HG02798 (cell line): Measurements from ENCODE around the gene NBEA.

Experiments used
- ATAC-seq: cut with Tn5 transposase; IDR thresholded peaks from one replicate; pipeline ENCODE4 v1.9.1; 2021; ENCODE audit warnings: mild to moderate bottlenecking; ENCODE audit not compliant: unreplicated experiment, poor library complexity

The NBEA gene

DNA sequence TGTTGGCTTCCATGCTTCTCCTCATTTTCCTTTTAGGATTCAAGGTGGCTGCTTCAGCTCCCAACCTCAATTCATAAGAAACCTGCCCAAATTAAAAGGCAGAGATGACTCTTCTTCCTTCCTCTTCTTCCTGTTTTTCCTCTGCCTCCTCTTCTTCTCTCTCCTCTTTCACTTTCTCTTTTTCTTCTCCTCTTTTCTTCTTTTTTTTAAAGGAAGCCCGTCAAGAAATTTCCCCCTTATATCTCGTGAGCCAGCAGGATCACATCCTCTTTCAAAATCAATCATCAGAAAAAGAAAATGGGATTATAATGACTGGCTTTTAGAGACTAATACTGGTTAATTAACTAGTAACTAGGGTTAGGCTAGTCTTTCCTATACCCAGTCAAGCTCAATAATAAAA, 220.3 kb downstream of the NBEA start:
- no peak for ATAC-seq

DNA sequence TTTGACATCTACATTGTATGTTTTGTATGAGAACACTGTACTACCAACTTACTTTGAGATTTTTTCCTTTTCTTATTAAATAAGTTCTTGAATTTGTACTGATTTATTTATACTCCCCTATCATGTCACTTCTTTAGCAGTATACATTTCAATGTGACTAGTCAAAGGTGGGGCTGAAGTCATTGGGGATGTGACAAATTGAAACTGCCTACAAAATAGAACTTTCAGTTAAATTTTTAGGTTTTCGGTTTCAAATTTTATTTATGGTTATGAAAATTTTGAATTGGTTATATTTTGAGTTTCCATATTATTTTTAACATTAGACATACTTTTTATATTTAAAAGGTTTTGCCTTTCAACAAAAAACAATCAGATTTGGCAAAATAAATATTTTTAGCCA, 221.6 kb downstream of the NBEA start:
- ATAC-seq = peak; percentile 67

DNA sequence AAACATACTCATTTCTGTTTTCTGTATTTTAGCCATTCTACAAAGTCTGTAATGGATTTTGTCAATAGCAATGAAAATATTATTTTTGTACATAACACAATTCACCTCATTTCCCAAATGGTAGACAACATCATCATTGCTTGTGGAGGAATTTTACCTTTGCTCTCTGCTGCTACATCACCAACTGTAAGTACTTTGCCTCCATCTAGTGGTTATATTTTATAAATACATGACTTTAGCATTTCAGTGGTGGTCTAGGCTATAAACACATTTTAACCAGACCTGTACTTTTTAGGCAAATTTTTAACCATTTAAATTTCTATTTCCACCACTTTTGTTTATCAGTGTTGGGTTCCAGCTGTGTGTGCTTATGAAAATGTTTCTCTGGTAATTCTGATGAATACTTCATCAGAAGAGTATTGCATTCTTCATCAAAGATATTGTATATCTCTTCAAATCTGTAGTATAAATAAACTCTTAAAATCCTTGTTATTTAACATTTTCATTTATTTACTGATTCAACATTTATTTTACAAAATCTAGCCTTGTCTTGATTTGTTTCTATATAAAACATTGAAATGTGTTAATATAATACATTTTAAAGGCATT, 222.4 kb downstream of the NBEA start:
- peak; percentile 78 for ATAC-seq

DNA sequence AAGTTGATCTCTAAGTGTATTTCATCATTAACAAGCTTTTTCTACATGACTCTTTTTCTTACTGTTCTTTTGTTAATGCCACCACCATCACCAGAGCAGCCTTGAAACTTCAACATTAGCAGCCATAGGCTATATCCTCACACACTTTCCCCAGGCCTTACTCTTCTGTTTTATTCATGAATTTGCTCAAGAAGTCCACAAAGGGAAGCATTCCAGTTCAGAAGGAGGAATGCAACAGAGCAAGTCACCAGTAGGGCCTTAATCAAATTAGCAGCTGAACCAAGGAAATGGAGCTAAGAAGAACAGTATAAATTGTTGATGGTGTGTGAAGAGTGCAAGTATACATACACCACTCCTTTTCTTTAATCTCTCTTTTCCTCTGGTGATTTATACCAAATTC, 223.1 kb downstream of the NBEA start:
- ATAC-seq = no peak

DNA sequence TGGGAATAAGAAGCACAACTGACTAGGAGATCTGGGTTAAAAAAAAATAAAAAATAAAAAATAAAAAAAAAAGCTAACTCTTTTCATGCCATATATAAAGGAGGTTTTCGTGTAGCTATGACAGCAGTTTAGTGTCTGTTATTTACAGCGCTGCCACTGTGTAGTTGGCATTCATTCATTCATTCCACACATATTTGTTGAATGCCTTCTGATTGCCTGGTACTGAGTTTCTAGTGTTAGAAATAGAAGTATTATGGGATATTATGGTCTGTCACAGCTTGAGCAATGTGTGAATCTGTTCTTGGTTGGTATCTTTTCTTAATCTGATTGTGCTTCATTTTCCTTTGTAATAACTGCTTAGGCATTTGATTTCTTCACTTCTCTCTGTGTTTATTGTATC, 237.4 kb downstream of the NBEA start:
- ATAC-seq = no peak

DNA sequence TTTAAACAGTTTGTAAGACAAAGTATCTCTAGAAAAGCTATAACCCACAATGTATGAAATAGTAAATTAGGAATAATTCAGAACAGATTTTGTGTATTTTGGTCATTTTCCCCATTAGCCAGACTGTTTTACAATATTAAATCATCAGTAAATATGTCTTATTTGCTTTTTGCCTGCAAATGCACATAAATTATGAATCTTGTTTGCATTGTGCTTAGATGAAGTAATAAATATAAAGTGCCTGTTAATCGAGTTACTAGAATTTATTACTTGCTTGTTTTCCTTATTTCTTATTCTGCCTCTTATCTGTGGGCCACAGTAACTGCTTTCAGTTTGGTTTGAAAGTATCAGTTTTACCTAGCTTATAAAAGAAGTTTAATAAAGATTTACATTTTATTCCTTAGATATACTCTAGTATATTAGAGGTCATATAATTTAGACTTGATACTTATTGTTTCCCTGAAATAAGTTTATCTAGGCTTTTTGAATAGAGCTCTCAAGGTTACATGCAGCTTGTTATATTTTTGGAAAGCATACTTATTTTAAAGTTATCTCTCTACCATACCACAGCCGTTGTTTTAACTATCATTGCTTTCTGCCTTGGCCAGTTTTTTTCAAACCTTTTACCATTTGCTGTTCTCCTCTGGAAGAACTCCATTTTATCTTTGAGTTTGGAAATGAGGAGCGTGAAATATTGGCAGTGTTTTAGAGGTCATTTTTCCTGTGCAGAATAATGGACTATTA, 238.0 kb downstream of the NBEA start:
- no peak for ATAC-seq

DNA sequence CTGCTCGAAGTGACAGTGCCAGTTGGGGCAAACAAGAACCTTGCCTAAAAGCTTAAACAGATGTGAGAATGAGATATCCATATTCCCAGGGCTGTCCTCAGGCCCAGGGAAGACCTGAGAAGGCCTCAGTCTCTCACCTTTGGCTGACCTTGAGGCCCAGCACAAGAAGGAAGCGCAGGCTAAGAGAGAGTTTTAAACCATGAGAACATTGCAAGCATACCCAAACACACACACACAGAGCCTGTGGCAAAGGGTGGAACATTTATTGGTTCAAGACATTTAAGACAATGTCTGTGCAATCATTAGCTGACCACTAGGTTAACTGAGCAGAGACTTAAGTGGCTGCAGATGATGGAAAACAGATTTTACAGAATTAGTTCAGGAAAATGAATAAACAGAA, 248.2 kb downstream of the NBEA start:
- no peak for ATAC-seq

DNA sequence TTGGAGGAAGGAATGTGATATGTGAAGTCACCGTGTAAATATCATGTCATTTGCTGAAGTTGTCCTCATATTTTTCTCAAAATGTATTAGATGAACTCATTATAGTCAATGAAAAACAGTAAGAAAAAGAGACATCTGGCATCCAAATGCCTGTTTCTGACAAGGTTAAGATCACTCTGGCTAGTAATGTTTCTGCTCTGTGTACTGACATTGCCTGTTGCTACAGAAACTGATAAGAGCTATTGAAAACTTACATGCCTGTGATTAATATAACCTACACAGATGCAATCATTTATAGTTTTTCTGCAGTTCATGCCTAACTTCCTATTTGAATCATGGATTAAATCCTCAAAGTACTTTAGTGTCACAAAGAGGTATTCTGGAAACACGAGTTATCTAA, 249.8 kb downstream of the NBEA start:
- no peak for ATAC-seq

DNA sequence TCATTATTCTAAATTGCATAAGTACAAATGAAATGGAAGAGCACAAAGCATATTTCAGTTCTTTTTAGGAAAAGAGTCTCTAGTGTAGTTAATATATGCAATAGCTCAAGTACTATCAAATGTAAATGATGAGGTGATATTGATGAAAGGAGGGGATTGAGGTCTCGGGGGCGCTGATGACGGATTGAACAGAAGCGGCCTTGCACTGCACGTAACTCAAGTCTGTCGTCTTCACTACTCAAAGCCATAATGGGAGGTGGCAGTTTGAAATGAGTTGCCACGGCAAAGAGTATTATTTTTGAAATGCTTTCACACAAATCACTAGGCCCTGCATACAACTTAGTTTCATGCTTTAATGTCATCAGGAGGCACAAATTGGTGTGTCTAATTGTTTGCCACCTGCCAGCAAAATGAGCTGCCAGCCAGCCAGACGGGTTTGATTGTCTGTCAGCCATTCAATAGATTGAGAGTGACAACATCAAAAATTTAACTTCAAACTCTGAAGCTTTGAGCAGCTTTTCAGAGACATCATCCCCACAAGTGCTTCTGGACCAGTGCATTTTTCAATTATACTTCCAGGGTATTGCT, 256.6 kb downstream of the NBEA start:
- no peak for ATAC-seq

DNA sequence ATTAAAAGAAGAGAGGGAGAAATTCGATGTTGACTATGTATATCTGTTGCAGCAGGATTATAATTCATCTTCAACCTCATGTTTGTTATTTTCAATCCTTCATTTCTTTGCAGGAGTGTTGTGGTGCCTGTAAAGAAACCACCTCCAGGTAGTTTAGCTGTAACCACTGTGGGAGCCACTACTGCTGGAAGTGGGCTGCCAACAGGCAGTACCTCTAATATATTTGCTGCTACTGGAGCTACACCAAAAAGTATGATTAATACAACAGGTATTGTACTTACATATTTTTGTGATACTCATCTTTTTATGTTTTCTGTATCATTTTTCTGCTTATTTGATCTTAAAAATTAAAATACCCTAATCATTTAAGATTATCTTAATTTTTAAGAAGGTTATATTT, 266.5 kb downstream of the NBEA start:
- no peak for ATAC-seq

DNA sequence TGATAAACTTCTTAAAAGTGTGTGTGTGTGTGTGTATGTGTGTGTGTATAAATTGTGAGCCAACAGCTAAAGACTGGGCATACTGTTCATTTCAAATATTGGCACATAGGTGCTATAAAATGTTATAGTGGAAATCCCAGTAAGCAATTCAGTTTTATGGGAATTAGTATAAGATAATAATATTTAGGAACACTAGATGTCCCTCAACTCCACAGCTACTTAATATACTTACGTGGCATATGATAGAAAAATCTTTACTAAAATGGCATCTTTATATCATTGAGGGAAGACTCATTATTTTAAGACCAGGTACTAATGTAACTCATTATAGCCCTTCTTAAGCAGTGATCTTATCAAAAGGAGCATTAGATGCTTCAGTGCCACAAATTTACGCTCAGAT, 268.2 kb downstream of the NBEA start:
- ATAC-seq = no peak

DNA sequence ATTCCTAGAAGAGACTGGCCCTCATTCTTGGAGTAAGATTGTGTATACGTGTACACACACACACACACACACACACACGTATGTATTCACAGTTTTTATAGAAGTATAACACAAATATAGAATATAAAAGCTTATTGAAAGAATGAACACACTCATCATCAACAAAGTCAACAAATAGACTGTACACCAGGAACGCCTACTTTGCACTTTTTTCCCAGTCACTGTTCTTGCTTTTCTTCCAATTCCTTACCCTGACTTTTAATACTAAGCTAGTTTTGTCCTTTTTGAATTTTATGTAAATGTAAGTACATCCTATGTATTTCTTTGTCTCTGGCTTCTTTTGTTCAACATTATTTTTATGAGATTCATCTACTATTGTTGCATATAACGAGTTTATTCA, 269.9 kb downstream of the NBEA start:
- no peak for ATAC-seq

DNA sequence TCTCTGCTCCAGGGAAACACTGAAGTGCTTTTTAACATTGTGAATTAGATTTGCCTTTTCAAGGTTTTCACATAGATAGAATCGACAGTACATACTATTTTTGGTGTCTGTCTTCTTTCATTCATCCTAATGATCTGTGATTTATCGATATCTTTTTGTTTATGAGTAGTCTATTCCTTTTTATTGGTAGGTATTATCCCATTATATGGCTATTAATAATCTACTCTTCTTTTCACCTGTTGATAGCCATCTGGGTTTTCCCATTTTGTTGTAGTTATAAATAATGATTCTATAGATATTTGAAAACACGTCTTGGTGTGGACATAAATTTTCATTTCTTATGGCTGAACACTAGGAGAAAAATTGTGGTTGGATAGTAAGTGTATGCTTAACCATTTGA, 271.8 kb downstream of the NBEA start:
- ATAC-seq = no peak

DNA sequence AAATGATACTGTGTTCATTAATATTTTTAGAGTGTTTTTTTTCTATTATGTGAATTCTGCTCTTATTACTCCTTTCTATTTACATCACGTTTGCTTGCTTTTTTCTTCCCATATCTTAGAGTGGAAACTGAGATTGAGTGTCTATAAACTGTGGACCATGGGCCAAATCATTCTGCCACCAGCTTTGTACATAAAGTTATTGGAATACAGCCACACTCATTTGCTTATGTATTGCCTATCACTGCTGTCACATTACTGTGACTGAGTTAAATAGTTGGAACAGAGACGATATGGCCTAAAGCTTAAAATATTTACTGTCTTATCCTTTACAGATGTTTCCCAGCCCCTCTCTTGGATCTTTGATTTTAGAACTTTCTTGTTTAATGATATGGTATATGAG, 274.1 kb downstream of the NBEA start:
- ATAC-seq = no peak

DNA sequence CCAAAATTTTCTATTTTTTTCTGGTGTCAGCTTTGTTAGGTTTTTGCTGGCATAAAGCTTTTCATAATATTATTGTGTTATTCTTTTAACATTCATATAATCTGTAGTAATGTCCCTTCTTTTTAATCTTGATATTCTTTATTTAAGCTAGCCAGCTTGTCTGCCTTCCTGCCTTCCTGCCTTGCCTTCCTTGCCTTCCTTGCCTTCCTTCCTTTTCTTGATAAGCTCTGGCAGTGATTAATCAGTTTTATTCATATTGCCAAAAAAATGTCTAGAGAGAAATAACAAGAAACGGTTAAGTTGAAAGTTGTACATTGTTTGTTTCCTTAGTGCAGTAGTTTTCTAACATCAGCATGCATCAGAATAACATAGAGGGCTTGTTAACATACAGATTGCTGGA, 277.0 kb downstream of the NBEA start:
- no peak for ATAC-seq

DNA sequence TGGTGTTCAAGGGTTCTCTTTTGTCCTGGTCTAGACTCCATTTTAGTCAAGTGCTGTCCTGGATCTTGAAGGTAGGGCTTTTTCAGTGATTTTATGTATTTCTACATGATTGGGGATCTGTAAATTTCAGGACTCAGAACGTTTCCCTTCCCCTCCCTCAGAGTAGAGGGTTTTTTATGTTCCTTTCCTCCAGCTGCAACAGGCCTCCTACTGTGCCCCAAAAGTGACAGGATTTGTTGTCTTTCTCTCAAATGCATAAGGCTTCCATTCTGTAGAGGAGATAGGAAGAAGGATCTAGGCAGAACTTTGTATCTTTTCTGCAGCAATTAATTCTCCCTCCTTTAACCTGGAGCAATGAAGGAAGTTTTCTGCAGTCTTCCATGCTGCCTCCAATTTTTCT, 283.1 kb downstream of the NBEA start:
- no peak for ATAC-seq

DNA sequence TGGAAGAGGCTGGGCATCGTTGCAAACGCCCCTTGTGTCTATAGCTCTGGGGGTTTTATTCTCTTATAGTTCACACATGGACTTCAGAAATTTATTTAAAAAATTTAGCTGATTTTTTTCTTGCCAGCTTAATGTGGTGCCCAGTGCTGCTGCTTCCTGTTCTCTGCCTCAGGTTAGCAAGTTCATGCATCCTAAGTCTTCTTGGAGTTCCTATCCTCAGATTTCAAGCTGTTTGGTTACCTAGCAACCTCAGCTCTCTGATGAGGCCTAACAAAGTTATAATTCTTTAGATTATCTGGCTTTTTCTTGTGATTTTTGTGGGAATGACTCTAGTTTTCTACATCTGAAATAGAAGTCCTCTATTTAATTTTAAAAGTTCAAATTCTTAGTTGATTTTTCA, 283.5 kb downstream of the NBEA start:
- ATAC-seq = no peak

DNA sequence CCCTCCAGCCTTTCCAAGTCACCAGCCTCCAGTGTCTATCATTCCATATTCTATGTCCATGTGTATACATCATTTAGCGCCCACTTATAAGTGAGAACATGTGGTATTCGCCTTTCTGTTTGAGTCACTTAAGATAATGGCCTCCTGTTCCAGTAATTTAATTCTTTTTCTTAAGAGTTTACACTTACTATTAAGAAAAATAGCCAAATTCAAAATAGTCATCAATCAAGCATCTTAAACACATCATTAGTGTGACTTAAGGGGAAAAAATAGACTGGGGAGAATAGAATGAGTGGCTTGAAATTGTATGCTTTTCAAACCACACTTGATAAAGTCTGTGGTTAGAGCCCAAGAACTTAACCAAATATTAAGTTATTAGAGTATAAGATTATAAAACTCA, 286.5 kb downstream of the NBEA start:
- ATAC-seq = no peak

DNA sequence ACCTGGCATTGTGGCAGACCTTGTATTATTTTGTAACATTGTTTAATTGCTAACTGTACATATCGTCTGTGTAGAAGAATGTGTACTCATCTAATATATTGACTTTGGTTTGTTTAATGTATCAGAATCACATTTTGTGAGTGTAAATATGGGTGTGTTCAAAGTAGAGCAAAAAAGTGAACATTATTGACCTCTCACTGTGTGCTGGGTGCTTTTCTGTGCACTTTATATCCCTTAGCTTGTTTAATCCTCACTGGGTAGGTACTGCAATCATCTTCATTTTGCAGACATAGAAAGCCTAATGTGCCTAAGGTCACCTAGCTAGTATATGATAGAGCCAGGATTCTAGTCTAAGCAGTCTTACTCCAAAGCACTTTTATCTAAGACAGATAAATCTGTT, 289.4 kb downstream of the NBEA start:
- no peak for ATAC-seq

DNA sequence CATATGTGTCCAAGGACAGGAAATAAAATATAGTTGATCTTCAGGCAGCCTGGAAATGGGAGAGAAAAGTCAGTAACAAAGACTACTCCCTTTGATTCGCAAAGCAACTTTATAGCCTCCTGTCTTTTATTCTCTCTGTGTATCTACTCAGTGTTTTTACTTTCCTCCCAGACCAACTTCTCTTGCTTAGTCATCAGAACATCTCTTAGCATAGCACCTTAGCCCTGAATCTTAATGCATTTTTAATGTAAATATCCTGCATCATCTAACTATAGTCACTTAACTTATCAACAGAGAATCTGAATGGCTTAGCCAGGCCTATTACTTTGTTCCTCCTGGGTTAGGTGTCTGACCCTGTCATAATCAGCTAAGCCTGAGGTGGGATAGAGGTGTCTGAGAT, 296.2 kb downstream of the NBEA start:
- no peak for ATAC-seq

DNA sequence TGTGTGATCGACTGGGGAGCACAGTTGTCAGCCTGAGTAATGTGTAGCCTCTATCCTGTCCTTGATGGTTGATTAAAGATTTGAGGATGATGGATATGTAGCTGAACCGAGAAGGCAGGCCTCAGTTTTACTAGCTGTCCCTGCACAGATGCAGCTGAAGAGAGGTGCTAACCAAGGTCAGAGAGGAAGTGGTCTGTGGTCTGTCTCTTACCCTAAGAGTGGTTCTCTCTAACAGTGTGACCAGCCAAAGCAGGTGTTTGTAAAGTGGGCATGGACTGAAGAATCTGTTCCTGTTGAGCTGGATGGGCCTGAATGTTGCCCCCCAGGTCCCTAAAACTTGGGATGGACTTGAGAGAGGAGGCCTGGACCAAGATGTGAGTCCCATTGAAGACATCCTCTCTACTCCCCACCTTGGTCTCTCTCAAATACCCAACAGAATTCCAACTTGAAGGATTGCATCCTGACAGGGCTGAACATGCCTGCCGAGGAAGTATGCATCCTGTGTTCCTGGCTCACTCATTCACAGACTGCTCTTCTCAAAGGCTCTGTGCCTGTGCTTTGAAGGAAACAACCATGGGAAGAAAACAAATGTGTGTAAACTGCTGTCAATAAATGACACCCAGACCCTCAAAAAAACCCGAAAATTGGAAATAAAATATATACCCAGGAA, 310.6 kb downstream of the NBEA start:
- ATAC-seq = peak; percentile 98
